ENCODE data around the gene CDH15.

CDH15 gene

DNA sequence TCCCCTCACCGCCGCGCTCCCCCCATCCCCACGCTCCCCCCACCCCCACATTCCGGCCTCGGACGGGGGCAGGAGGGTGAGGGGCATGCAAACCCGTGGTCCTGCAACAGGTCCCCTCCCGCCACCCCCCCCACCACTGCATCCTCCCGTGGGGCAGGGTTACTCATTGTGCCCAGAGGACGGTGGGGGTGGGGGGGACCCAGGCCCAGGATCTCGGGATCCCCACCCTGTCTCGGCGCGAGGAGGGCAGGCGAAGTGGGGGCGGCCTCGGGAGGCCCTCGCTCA, 20.3 kb downstream of the CDH15 start (continued):
- TF ChIP-seq, protein P1, sequence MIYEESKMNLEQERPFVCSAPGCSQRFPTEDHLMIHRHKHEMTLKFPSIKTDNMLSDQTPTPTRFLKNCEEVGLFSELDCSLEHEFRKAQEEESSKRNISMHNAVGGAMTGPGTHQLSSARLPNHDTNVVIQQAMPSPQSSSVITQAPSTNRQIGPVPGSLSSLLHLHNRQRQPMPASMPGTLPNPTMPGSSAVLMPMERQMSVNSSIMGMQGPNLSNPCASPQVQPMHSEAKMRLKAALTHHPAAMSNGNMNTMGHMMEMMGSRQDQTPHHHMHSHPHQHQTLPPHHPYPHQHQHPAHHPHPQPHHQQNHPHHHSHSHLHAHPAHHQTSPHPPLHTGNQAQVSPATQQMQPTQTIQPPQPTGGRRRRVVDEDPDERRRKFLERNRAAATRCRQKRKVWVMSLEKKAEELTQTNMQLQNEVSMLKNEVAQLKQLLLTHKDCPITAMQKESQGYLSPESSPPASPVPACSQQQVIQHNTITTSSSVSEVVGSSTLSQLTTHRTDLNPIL (CRISPR knock-in tag; IDR thresholded peaks at IDR 0.05; ENCODE audit: low read depth): no peak
- TF ChIP-seq ZNF70 (CRISPR knock-in tag; IDR thresholded peaks at IDR 0.05) (no peak), ZC3H10 (CRISPR knock-in tag; IDR thresholded peaks at IDR 0.05) (no peak), BACH2 (CRISPR knock-in tag; IDR thresholded peaks at IDR 0.05; ENCODE audit: borderline replicate concordance) (no peak)
- TF ChIP-seq, protein P2, sequence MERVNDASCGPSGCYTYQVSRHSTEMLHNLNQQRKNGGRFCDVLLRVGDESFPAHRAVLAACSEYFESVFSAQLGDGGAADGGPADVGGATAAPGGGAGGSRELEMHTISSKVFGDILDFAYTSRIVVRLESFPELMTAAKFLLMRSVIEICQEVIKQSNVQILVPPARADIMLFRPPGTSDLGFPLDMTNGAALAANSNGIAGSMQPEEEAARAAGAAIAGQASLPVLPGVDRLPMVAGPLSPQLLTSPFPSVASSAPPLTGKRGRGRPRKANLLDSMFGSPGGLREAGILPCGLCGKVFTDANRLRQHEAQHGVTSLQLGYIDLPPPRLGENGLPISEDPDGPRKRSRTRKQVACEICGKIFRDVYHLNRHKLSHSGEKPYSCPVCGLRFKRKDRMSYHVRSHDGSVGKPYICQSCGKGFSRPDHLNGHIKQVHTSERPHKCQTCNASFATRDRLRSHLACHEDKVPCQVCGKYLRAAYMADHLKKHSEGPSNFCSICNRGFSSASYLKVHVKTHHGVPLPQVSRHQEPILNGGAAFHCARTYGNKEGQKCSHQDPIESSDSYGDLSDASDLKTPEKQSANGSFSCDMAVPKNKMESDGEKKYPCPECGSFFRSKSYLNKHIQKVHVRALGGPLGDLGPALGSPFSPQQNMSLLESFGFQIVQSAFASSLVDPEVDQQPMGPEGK (CRISPR knock-in tag; IDR thresholded peaks at IDR 0.05; ENCODE audit: borderline replicate concordance): no peak

DNA sequence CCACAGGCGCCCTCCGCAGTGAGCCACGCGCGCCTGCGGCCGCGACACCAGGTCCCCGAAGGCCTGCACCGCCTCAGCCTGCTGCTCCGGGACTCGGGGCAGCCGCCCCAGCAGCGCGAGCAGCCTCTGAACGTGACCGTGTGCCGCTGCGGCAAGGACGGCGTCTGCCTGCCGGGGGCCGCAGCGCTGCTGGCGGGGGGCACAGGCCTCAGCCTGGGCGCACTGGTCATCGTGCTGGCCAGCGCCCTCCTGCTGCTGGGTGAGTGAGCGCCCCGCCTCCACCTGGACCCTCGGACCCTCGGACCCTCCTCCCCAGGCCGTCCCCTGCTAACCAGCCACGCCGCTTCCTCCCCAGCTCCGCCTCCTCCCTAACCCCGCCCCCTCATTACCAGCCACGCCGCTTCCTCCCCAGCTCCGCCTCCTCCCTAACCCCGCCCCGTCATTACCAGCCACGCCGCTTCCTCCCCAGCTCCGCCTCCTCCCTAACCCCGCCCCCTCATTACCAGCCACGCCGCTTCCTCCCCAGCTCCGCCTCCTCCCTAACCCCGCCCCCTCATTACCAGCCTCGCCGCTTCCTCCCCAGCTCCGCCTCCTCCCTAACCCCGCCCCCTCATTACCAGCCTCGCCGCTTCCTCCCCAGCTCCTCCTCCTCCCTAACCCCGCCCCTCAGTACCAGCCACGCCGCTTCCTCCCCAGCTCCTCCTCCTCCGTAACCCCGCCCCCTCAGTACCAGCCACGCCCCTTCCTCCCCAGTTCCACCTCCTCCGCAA, 20.8 kb downstream of the CDH15 start:
- peak; percentile 45 for ATAC-seq

DNA sequence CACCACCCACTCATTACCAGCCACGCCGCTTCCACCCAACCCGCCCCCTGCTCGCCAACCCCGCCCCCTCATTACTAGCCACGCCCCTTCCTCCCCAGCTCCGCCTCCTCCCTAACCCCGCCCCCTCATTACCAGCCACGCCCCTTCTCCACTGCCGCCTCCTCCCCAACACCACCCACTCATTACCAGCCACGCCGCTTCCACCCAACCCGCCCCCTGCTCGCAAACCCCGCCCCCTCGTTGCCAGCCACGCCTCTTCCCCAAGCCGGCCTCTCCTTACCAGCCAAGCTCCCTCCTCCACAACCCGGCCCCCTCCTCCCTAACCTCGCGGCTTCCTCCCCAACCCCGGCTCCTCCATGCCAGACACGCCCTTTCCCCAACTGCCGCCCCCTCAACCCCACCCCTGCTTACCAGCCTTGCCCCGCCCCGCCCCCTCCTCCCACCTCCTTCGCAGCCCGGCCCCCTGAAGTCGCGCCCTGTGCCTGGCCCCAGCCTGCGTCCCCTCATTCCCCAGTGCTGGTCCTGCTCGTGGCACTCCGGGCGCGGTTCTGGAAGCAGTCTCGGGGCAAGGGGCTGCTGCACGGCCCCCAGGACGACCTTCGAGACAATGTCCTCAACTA, 21.5 kb downstream of the CDH15 start:
- peak; percentile 9; the same call in 2 of the 3 replicates for ATAC-seq

DNA sequence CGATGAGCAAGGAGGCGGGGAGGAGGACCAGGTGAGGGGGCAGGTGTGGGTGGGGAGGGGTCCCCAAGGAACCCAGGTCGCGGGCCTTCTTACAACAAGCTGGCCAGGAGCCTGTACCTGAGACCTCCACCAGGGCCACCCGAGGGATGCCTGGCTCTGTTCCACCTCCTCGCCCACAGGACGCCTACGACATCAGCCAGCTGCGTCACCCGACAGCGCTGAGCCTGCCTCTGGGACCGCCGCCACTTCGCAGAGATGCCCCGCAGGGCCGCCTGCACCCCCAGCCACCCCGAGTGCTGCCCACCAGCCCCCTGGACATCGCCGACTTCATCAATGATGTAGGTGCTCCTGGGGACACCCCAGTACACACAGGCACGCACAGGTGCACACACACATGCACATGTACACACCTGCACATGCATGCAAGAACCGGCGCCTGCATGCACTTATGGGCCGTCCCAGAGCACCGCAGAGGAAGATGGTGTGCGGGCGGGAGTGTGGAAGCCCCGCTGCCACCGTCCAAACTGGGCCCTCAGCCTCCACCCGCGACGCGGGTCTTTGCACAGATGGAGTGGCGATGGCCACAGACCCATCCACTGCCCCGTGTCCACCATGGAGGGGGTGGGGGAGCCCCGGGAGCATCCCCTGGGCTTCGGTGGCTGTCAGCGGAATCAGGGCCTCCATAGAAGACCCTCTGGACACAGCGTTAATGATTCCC, 22.2 kb downstream of the CDH15 start:
- TF ChIP-seq, protein P2 (CRISPR knock-in tag; IDR thresholded peaks at IDR 0.05; ENCODE audit: borderline replicate concordance): no peak
- no peak for TF ChIP-seq ZNF565 (CRISPR knock-in tag; conservative IDR thresholded peaks at IDR 0.05; ENCODE audit: low read depth)
- TF ChIP-seq, protein P3, sequence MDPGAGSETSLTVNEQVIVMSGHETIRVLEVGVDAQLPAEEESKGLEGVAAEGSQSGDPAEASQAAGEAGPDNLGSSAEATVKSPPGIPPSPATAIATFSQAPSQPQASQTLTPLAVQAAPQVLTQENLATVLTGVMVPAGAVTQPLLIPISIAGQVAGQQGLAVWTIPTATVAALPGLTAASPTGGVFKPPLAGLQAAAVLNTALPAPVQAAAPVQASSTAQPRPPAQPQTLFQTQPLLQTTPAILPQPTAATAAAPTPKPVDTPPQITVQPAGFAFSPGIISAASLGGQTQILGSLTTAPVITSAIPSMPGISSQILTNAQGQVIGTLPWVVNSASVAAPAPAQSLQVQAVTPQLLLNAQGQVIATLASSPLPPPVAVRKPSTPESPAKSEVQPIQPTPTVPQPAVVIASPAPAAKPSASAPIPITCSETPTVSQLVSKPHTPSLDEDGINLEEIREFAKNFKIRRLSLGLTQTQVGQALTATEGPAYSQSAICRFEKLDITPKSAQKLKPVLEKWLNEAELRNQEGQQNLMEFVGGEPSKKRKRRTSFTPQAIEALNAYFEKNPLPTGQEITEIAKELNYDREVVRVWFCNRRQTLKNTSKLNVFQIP (CRISPR knock-in tag; IDR thresholded peaks at IDR 0.05; ENCODE audit: borderline replicate concordance, low read depth): no peak
- TF ChIP-seq ZFP3 (CRISPR knock-in tag; IDR thresholded peaks at IDR 0.05): no peak
- no peak for TF ChIP-seq ZNF8 (CRISPR knock-in tag; IDR thresholded peaks at IDR 0.05)
- TF ChIP-seq BACH2 (CRISPR knock-in tag; IDR thresholded peaks at IDR 0.05; ENCODE audit: borderline replicate concordance): no peak
- no peak for TF ChIP-seq TOX (CRISPR knock-in tag; IDR thresholded peaks at IDR 0.05; ENCODE audit: borderline replicate concordance)
- no peak for TF ChIP-seq GLIS3 (CRISPR knock-in tag; IDR thresholded peaks at IDR 0.05)
- TF ChIP-seq ISL1 (CRISPR knock-in tag; IDR thresholded peaks at IDR 0.05): no peak
- TF ChIP-seq, protein P4, sequence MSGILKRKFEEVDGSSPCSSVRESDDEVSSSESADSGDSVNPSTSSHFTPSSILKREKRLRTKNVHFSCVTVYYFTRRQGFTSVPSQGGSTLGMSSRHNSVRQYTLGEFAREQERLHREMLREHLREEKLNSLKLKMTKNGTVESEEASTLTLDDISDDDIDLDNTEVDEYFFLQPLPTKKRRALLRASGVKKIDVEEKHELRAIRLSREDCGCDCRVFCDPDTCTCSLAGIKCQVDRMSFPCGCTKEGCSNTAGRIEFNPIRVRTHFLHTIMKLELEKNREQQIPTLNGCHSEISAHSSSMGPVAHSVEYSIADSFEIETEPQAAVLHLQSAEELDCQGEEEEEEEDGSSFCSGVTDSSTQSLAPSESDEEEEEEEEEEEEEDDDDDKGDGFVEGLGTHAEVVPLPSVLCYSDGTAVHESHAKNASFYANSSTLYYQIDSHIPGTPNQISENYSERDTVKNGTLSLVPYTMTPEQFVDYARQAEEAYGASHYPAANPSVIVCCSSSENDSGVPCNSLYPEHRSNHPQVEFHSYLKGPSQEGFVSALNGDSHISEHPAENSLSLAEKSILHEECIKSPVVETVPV (CRISPR knock-in tag; IDR thresholded peaks at IDR 0.05): no peak
- no peak for TF ChIP-seq ZFP30 (CRISPR knock-in tag; IDR thresholded peaks at IDR 0.05)

More for the DNA sequence above, 21.5 kb downstream of the CDH15 start:
- no peak for TF ChIP-seq RARB (CRISPR knock-in tag; IDR thresholded peaks at IDR 0.05)
- TF ChIP-seq PPARA (CRISPR knock-in tag; IDR thresholded peaks at IDR 0.05; ENCODE audit: borderline replicate concordance): no peak
- no peak for TF ChIP-seq ESRRG (CRISPR knock-in tag; IDR thresholded peaks at IDR 0.05)
- TF ChIP-seq ZNF70 (CRISPR knock-in tag; IDR thresholded peaks at IDR 0.05): no peak
- TF ChIP-seq, protein P1 (CRISPR knock-in tag; IDR thresholded peaks at IDR 0.05; ENCODE audit: low read depth): no peak
- no peak for TF ChIP-seq ZNF565 (CRISPR knock-in tag; conservative IDR thresholded peaks at IDR 0.05; ENCODE audit: low read depth)
- no peak for TF ChIP-seq SNAI2 (CRISPR knock-in tag; IDR thresholded peaks at IDR 0.05)
- TF ChIP-seq, protein P3 (CRISPR knock-in tag; IDR thresholded peaks at IDR 0.05; ENCODE audit: borderline replicate concordance, low read depth): no peak
- no peak for TF ChIP-seq ISL1 (CRISPR knock-in tag; IDR thresholded peaks at IDR 0.05)
- TF ChIP-seq CSDC2 (CRISPR knock-in tag; IDR thresholded peaks at IDR 0.05): no peak

More for the DNA sequence above, 22.2 kb downstream of the CDH15 start:
- no peak for ATAC-seq

Data from SK-N-SH treated with all-trans-retinoic acid at 6 μM for 48 hours (cell line).